Inflammatory macrophage treated with lipopolysaccharide for 4 hours (primary cell): Measurements from ENCODE around the gene TBX19.

Source experiments
- DNase-seq: peaks from one replicate; pipeline ENCODE4 v3.0.0-alpha.2; 2020

The TBX19 gene

GRCh38 chr1:168281603-168282325 lies 1.1 kb downstream of the TBX19 start:
- DNase-seq = no peak

- DNase-seq = no peak
These were observed 4.8 kb downstream of the TBX19 start for GRCh38 chr1:168285521-168285790.

- DNase-seq = no peak
These were observed 5.6 kb downstream of the TBX19 start for GRCh38 chr1:168285971-168286927.

DNA sequence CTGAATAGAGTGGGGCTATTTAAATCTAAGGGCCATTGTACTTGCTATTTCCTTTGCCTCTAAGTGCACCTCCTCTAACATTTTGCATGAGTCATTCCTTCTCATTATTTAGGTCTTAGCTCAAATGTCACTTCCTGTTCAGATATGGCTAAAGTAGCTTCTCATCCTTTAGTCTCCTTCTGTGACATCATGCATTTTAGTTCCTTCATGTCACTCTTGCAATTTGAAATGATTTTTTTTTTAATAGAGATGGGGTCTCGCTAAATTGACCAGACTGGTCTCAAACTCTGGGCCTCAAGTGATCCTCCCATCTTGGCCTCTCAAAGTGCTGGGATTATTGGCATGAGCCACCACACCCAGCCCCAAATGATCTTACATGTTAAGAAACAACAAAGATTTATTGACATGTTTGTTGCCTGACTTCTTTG lies 6.6 kb downstream of the TBX19 start:
- peak; percentile 58 for DNase-seq

GRCh38 chr1:168288311-168289052 lies 7.8 kb downstream of the TBX19 start:
- no peak for DNase-seq

GRCh38 chr1:168291222-168291837 lies 10.7 kb downstream of the TBX19 start:
- no peak for DNase-seq

DNA sequence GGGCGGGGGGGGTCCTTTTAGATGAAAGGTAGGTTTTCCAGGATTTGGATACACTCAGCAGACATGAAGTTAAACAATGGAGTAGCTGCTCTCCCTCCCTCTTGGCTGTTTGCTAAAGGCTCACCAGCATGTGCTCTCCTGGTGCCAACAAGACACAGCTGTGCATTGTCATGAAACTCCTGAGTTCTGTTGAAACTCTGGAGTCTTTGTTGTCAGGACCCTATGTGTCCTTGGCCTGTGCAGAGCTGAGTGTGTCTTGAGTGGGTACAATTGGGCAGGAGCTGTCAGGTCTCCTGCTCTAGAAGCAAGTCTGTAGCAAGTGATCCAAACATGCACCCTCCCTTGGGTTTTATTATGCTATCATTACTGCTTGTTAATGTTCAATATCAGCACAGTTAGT lies 12.7 kb downstream of the TBX19 start:
- no peak for DNase-seq

DNA sequence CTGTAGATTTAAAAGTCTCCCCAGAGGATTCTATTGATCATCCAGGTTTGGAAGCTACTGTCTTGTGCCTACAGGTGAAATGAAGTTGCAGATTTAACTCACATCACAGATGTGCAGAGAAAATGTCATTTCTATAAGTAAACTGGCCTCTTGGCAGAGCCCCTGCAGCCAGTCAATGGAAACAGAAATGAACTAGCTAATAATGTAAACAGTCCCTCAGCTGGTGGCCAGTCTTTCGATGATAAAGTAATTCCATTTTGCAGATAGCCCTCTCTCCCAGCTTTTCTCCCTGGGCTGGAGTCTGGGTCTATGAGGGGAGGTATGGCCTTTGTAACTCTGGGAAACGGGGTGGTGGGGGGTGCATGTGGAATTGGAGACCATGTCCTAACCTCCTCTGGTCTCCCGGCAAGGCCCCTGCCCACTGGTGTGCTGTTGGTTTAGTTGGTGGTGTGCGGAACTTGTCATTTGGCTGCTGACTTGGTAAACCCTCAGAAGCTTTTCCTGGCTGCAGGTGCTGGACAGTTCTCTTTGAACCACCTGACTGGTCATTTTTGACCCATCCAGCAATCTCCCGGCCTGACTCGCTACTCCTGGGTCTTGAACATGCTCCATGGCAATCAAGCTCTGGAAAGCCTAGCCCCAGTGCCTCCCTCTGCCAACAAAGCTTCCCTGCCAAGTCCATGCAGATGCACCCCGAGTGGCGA lies 14.9 kb downstream of the TBX19 start:
- no peak for DNase-seq

DNA sequence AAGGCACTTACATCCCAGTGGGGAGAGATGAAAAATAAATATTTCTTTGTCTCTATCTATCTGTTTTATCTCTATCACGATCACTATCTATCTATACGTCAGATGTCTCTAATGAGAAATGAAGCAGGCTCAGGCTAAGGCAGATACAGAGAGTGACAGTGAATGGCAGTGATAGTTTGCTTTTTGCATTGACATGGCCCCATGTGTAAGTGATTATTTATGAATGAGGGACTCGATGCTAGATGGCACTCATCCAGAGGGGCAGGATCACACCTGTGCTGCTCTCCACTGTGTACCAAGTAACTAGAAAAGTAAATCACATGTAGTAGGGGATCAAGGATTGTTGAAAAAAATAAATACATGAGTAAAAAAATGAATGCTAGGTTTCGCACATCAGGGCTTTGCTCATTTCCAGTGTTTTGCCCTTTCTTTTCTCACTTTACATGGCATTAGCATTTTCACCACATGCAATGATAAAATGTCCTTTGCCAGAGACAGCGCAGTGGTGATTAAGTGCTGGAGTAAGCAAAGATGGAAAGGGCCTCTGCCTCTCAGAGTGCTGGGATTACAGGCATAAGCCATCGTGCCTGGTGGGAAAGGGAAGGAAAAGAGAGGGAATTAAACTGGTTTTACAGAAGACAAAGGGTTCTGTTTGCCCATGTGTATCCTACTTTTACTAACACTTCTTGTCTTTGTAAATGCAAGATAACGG lies 16.5 kb downstream of the TBX19 start:
- no peak for DNase-seq

GRCh38 chr1:168298446-168298845 lies 17.8 kb downstream of the TBX19 start:
- DNase-seq = no peak

GRCh38 chr1:168300626-168301025 lies 19.9 kb downstream of the TBX19 start:
- no peak for DNase-seq

GRCh38 chr1:168301664-168302320 lies 21.1 kb downstream of the TBX19 start:
- DNase-seq = no peak

- no peak for DNase-seq
These were observed 23.3 kb downstream of the TBX19 start for GRCh38 chr1:168303716-168304540.

GRCh38 chr1:168304865-168305264 lies 24.2 kb downstream of the TBX19 start:
- no peak for DNase-seq

DNA sequence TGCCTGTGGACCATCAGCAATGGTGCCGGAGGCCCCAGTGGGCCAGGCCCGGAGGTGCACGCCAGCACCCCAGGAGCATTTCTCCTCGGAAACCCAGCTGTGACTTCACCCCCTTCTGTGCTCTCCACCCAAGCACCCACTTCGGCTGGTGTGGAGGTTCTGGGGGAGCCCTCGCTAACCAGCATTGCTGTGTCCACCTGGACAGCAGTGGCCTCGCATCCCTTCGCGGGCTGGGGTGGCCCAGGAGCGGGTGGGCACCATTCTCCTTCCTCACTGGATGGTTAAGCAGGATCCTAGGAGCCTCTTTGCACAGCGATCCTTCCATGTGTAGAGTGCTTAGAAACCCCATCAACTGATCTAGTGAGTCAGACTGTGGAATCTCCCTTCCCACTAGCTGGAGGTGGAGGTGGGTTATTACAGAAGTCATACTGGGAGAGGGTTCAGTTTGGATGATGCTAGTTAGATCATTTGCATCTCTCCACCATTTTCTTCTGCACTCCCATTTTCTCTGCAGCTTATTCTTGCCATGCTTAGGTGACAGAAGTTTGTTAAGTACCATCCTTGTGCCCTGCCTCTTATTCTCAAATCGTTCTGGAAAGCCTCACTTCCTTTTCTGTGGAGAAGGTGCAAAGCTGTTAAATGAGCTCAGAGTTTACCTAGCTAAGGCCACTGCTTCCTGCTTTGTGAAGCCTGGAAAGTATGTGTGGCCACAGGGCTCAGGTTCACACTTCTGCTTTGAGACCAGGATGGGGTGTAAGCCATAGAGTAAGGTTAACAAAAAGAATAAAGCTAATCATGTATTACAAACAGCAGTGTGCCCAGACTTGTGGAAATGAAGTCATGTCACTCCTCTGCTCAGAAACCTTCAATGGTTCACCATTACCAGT lies 32.3 kb downstream of the TBX19 start:
- DNase-seq = no peak

- no peak for DNase-seq
These were observed 35.5 kb downstream of the TBX19 start for GRCh38 chr1:168316142-168316541.

DNA sequence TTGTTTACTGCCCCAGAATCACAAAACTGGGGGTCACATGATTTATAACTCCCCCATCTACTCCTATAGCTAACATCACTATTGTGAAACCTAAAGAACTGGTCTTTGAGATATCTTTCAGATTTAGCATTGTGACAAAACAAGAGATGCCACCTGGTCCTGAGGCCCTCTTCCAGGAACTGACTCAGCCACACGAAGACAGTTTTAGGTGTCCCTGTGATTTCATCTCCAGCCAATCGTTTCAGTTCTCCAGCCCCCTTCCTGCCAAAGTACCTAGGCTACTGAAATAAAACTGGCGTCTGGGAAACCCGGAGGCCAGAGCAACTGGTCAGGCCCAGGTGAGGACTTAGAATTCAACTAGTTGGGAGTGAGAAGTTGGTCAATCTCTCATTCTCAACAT lies 36.6 kb downstream of the TBX19 start:
- DNase-seq = no peak

DNA sequence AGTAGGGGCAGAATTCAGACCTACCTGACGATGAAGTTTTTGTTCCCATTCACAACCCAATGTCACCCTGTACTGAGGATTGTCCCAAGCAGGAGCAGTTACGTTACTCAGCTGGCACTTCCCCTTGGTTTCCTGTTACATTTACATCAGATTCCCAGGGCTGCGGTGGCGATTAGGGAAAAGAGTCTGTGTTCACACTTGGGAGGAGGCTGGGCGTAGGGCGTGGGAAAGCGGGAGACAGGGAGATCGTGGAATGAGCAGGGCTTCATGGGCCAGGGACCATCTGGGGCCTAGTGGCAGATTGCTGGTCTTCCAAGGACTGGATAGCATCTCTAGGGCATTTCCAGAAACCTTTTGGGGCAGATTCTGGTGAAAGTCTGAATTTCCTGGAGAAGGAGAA lies 39.0 kb downstream of the TBX19 start:
- DNase-seq = no peak

DNA sequence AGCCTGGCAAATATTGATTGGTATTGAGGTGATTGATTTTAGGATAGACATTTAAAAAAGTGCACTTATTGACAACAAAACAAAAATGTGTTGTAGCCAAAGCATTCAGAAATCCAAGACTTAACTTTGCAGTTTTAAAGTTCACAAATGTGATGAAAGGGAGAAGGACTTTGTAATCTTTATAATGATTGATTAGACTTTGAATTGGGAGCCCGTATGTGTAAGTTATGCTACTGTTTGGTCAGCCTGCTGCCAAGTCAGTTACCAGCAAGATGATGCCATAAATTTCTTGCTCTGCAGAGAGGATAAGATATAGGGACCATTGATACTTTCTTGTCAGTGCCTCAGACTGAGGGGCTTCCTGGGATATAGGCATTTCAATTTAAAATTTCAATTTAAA lies 39.5 kb downstream of the TBX19 start:
- DNase-seq = no peak
